HCT116 (cell line): ENCODE measurements around the gene AURKA. TPM values are rescaled to one million over a fixed set of nuclear protein-coding genes. Genes with fewer than 3 reads are reported as not detected.

ENCODE experiments used
- ATAC-seq: fragments of 200-7000 bp; cut with Tn5 transposase; 2 replicates; pipeline ENCODE4 v1.9.1; 2020; ENCODE audit warnings: mild to moderate bottlenecking, moderate library complexity
- BruUV-seq: library from RNA; stranded (reverse); fragments of 400-500 nt; replicated peaks from 2 replicates; lab custom pipeline; 2021; lab: Mats Ljungman, UMichigan
- CTCF ChIA-PET: fragments of 300-600 bp; sonication (Branson Sonifier 250); formaldehyde crosslinking; loops from one replicate; lab custom pipeline; 2021; ENCODE audit warnings: antibody characterized with exemption; lab: Charles Lee
- POLR2A ChIA-PET: fragments of 300-600, 350-600 bp; sonication (Branson Sonifier 250); formaldehyde crosslinking; loops from one replicate; lab custom pipeline; 2021; ENCODE audit warnings: antibody characterized with exemption; lab: Charles Lee
- RAD21 ChIA-PET, 2 experiments: fragments of 300-600 bp; sonication (Branson Sonifier 250); formaldehyde crosslinking; loops; one replicate each; lab custom pipeline; 2023; ENCODE audit warnings: low total read pairs in 2 of 2; ENCODE audit not compliant: uncharacterized antibody in 2 of 2, unreplicated experiment in 2 of 2, low non-redundant PET in 1 of 2; lab: Charles Lee
- DNase-seq: peaks from one replicate; pipeline ENCODE4 v3.0.0-alpha.2; 2010; ENCODE audit warnings: low read depth, low spot score
- H2AFZ ChIP-seq: fragments of 200-600 bp; shearing (Covaris generic), sonication (generic); 2 replicates; pipeline ENCODE4 v1.6.1; 2017; ENCODE audit warnings: low read depth, mixed run types, mixed read lengths, antibody characterized with exemption, low read length; ENCODE audit not compliant: poor library complexity, severe bottlenecking
- H3K27ac ChIP-seq: 2 replicates; pipeline ENCODE4 v1.5.1; 2012; ENCODE audit warnings: low read depth, low read length
- H3K27me3 ChIP-seq: fragments of 200-600 bp; sonication (generic); 2 replicates; pipeline ENCODE4 v1.6.1; 2016; ENCODE audit warnings: mixed run types, low read length, mixed read lengths; ENCODE audit not compliant: insufficient read depth
- H3K36me3 ChIP-seq, 2 experiments: fragments of 200-500 bp in 1 of 2; fragments of 200-600 bp in 1 of 2; sonication (Bioruptor generic) in 1 of 2; sonication (generic) in 1 of 2; 2 replicates each; pipeline versions ENCODE4 v1.5.1 to v1.6.1; 2014 to 2016; ENCODE audit warnings: low read length in 2 of 2, inconsistent platforms in 1 of 2, mixed read lengths in 1 of 2, mixed run types in 1 of 2; ENCODE audit not compliant: insufficient read depth in 2 of 2, control insufficient read depth in 1 of 2
- H3K4me1 ChIP-seq, 2 experiments: fragments of 200-600 bp in 1 of 2; sonication (generic) in 1 of 2; 2 replicates each; pipeline versions ENCODE4 v1.5.1 to v1.6.1; 2012 to 2017; ENCODE audit warnings: low read length in 2 of 2, inconsistent platforms in 1 of 2, mild to moderate bottlenecking in 1 of 2, mixed read lengths in 1 of 2, mixed run types in 1 of 2, moderate library complexity in 1 of 2; ENCODE audit not compliant: insufficient read depth in 2 of 2, control insufficient read depth in 1 of 2
- H3K4me2 ChIP-seq: fragments of 200-600 bp; sonication (generic); 2 replicates; pipeline ENCODE4 v1.6.1; 2017; ENCODE audit warnings: mixed run types, low read length, mixed read lengths
- H3K4me3 ChIP-seq, 2 experiments: fragments of 200-600 bp in 1 of 2; sonication (generic) in 1 of 2; replicated peaks in 1 of 2; 2 replicates each; pipeline ENCODE4 v1.5.1; 2011 to 2016; ENCODE audit warnings: low read length in 2 of 2, control low read depth in 1 of 2, low read depth in 1 of 2, mild to moderate bottlenecking in 1 of 2, mixed read lengths in 1 of 2, mixed run types in 1 of 2
- H3K79me2 ChIP-seq: fragments of 200-600 bp; sonication (generic); 2 replicates; pipeline ENCODE4 v1.6.1; 2017; ENCODE audit warnings: mild to moderate bottlenecking, mixed run types, low read length, moderate library complexity, mixed read lengths; ENCODE audit not compliant: insufficient read depth
- H3K9ac ChIP-seq: fragments of 200-600 bp; sonication (generic); 2 replicates; pipeline ENCODE4 v1.6.1; 2016; ENCODE audit warnings: low read length, mixed read lengths
- H3K9me2 ChIP-seq: fragments of 200-600 bp; sonication (generic), shearing (Covaris generic); 2 replicates; pipeline ENCODE4 v1.6.1; 2017; ENCODE audit warnings: mixed run types, mild to moderate bottlenecking, moderate library complexity; ENCODE audit not compliant: insufficient read depth
- H3K9me3 ChIP-seq, 2 experiments: fragments of 200-500 bp in 1 of 2; fragments of 200-600 bp in 1 of 2; sonication (Bioruptor generic) in 1 of 2; sonication (generic) in 1 of 2; 2 replicates each; pipeline ENCODE4 v1.6.1; 2014 to 2017; ENCODE audit warnings: low read length in 2 of 2, mixed read lengths in 2 of 2, inconsistent platforms in 1 of 2, low read depth in 1 of 2, mild to moderate bottlenecking in 1 of 2, mixed run types in 1 of 2, moderate library complexity in 1 of 2; ENCODE audit not compliant: control insufficient read depth in 1 of 2, insufficient read depth in 1 of 2
- H4K20me1 ChIP-seq: fragments of 200-600 bp; sonication (generic), shearing (Covaris generic); 2 replicates; pipeline ENCODE4 v1.6.1; 2017; ENCODE audit warnings: mixed run types, mild to moderate bottlenecking, moderate library complexity; ENCODE audit not compliant: insufficient read depth
- ATF3 ChIP-seq: IDR thresholded peaks from 2 replicates; pipeline ENCODE4 v1.6.1; 2012
- CBX3 ChIP-seq: IDR thresholded peaks from 2 replicates; pipeline ENCODE4 v1.6.1; 2012; ENCODE audit warnings: low read depth
- CEBPB ChIP-seq: IDR thresholded peaks from 2 replicates; pipeline ENCODE4 v1.6.1; 2012; ENCODE audit warnings: low read depth
- CTCF ChIP-seq, 3 experiments: fragments of 200-600 bp in 1 of 3; sonication (generic) in 1 of 3; IDR thresholded peaks in 2 of 3; conservative IDR thresholded peaks in 1 of 3; 2 replicates each; pipeline ENCODE4 v1.5.1; 2012 to 2017; ENCODE audit warnings: low read depth in 2 of 3, low read length in 2 of 3, antibody characterized with exemption in 1 of 3, borderline replicate concordance in 1 of 3, control low read depth in 1 of 3, mild to moderate bottlenecking in 1 of 3, mixed read lengths in 1 of 3, mixed run types in 1 of 3, moderate library complexity in 1 of 3; ENCODE audit not compliant: insufficient read depth in 1 of 3
- EGR1 ChIP-seq: IDR thresholded peaks from 2 replicates; pipeline ENCODE4 v1.6.1; 2012; ENCODE audit warnings: low read depth
- EZH2 ChIP-seq: fragments of 200-600 bp; sonication (generic); IDR thresholded peaks from 2 replicates; pipeline ENCODE4 v1.6.1; 2017; ENCODE audit warnings: antibody characterized with exemption, mixed run types
- EZH2phosphoT487 ChIP-seq: fragments of 200-600 bp; IDR thresholded peaks from 2 replicates; pipeline ENCODE4 v1.6.1; 2018; ENCODE audit warnings: antibody characterized with exemption, borderline replicate concordance
- FOSL1 ChIP-seq: IDR thresholded peaks from 2 replicates; pipeline ENCODE4 v1.6.1; 2012; ENCODE audit warnings: low read depth
- MAX ChIP-seq: IDR thresholded peaks from 2 replicates; pipeline ENCODE4 v1.6.1; 2012
- POLR2AphosphoS5 ChIP-seq: IDR thresholded peaks from 2 replicates; pipeline ENCODE4 v1.6.1; 2011; ENCODE audit warnings: mild to moderate bottlenecking, low read depth, low read length, moderate library complexity
- RAD21 ChIP-seq: IDR thresholded peaks from 2 replicates; pipeline ENCODE4 v1.6.1; 2012; ENCODE audit warnings: low read depth, mild to moderate bottlenecking
- REST ChIP-seq: IDR thresholded peaks from 2 replicates; pipeline ENCODE4 v1.6.1; 2012; ENCODE audit warnings: low read depth
- TCF7L2 ChIP-seq: IDR thresholded peaks from 2 replicates; pipeline ENCODE4 v1.7.0; 2011; ENCODE audit warnings: borderline replicate concordance, inconsistent platforms; ENCODE audit not compliant: insufficient read depth, insufficient read length; ENCODE audit errors: extremely low read depth
- ZBTB33 ChIP-seq: IDR thresholded peaks from 2 replicates; pipeline ENCODE4 v1.6.1; 2011; ENCODE audit warnings: mild to moderate bottlenecking, low read length, moderate library complexity; ENCODE audit not compliant: insufficient replicate concordance; ENCODE audit errors: extremely low read depth
- ZFX ChIP-seq: fragments of 450-650 bp; IDR thresholded peaks from 2 replicates; pipeline ENCODE4 v1.6.1; 2017
- intact Hi-C: fragments of 100-400 bp; cut with micrococcal nuclease; formaldehyde crosslinking; loops from 2 replicates; pipeline ENCODE4 v1.10.0; 2022
- total RNA-seq: library from RNA; stranded (reverse); gene quantifications from one replicate; pipeline ENCODE4 v1.2.1, GENCODE V29; 2021; ENCODE audit not compliant: unreplicated experiment

Gene AURKA
- total RNA-seq, 1 experiment from 2014 or later = 80.1 TPM

- ChIA-PET RAD21 (no interaction called here), POLR2A (no interaction called here), CTCF (no interaction called here)
- Histone ChIP-seq H3K4me2 (no peak overlapping the region), H3K4me3 (no peak overlapping the region), H4K20me1 (no peaks in the 10 kb centered on the region), H3K27me3 (0 out of 2 replicates have a peak, but pooled peaks cover 9% of the 10 kb centered on the region), H3K9ac (no peak overlapping the region), H3K79me2 (no peaks in the 10 kb centered on the region), H3K4me1 (no peaks in the 10 kb centered on the region), H3K9me3 (no peaks in the 10 kb centered on the region), H3K9me2 (no peaks in the 10 kb centered on the region), H3K27ac (no peak overlapping the region), H2AFZ (no peak overlapping the region), H3K36me3 (no peaks in the 10 kb centered on the region)
- intact Hi-C loops = no loop called here
- TF ChIP-seq CTCF (IDR thresholded peaks at IDR 0.05 in 2 of 3, conservative IDR thresholded peaks at IDR 0.05 in 1 of 3; ENCODE audit: borderline replicate concordance in 1 of 3, insufficient read depth in 1 of 3, low read depth in 2 of 3, low read length in 2 of 3) (no peak), EZH2 (no peak), POLR2AphosphoS5 (no peak), RAD21 (no peak), REST (no peak), EZH2phosphoT487 (no peak), TCF7L2 (no peak), FOSL1 (no peak), ATF3 (no peak), CBX3 (no peak), CEBPB (no peak), ZBTB33 (no peak), EGR1 (no peak), MAX (no peak), ZFX (no peak)
- no peak for ATAC-seq
- BruUV-seq = no TSS peak
- no peak for DNase-seq
These were observed 49.2 kb downstream of the AURKA start for GRCh38 chr20:56342783-56343182.
